WTC11 (cell line): ENCODE measurements around the gene PDE4A. TPM values are rescaled to one million over a fixed set of nuclear protein-coding genes. Genes with fewer than 3 reads are reported as not detected.

Experiments used
- ATAC-seq: fragments of 200-7000 bp; cut with Tn5 transposase; 2 replicates; pipeline ENCODE4 v1.10.0; 2021; ENCODE audit warnings: mild to moderate bottlenecking, moderate library complexity
- CTCF ChIA-PET: fragments of 300-600 bp; sonication (Branson Sonifier 250); formaldehyde crosslinking; loops from one replicate; lab custom pipeline; 2021; ENCODE audit warnings: antibody characterized with exemption; lab: Charles Lee
- POLR2A ChIA-PET: fragments of 350-600 bp; sonication (Branson Sonifier 250); formaldehyde crosslinking; loops from one replicate; lab custom pipeline; 2021; ENCODE audit warnings: antibody characterized with exemption; lab: Charles Lee
- DNase-seq: peaks from one replicate; pipeline ENCODE4 v3.0.0; 2021; ENCODE audit warnings: low spot score
- H3K27ac Mint-ChIP-seq: 2 replicates; pipeline ENCODE4 v1.8.0; 2021; ENCODE audit warnings: mixed read lengths
- H3K27me3 Mint-ChIP-seq: 2 replicates; pipeline ENCODE4 v1.8.0; 2021; ENCODE audit warnings: low read depth, mild to moderate bottlenecking, moderate library complexity, mixed read lengths
- H3K36me3 Mint-ChIP-seq: 2 replicates; pipeline ENCODE4 v1.8.0; 2021; ENCODE audit warnings: mixed read lengths
- H3K4me1 Mint-ChIP-seq: 2 replicates; pipeline ENCODE4 v1.8.0; 2022; ENCODE audit warnings: mixed read lengths
- H3K4me3 Mint-ChIP-seq: 2 replicates; pipeline ENCODE4 v1.8.0; 2021; ENCODE audit warnings: mild to moderate bottlenecking, moderate library complexity, mixed read lengths
- H3K9me3 Mint-ChIP-seq: 2 replicates; pipeline ENCODE4 v1.8.0; 2021; ENCODE audit warnings: mixed read lengths
- AR ChIP-seq: fragments of 250-450 bp; sonication (Bioruptor Pico); IDR thresholded peaks from 2 replicates; pipeline ENCODE4 v1.9.0; 2021; ENCODE audit warnings: mild to moderate bottlenecking
- ATF1 ChIP-seq: sonication (generic); formaldehyde crosslinking; IDR thresholded peaks from 2 replicates; pipeline ENCODE4 v1.8.1; 2023; ENCODE audit warnings: mild to moderate bottlenecking, moderate library complexity, missing genetic modification reagents
- EMX1 ChIP-seq: fragments of 250-450 bp; sonication (Bioruptor Pico); IDR thresholded peaks from 2 replicates; pipeline ENCODE4 v1.8.0; 2021; ENCODE audit warnings: mild to moderate bottlenecking
- NR2C2 ChIP-seq: sonication (generic); formaldehyde crosslinking; IDR thresholded peaks from 2 replicates; pipeline ENCODE4 v1.8.0; 2022; ENCODE audit warnings: mild to moderate bottlenecking, missing genetic modification reagents
- NR3C1 ChIP-seq: sonication (generic); formaldehyde crosslinking; conservative IDR thresholded peaks from 2 replicates; pipeline ENCODE4 v1.8.1; 2023; ENCODE audit warnings: low read depth, mild to moderate bottlenecking, missing genetic modification reagents
- PREB ChIP-seq: sonication (generic); formaldehyde crosslinking; IDR thresholded peaks from 2 replicates; pipeline ENCODE4 v1.8.1; 2022; ENCODE audit warnings: mild to moderate bottlenecking, missing genetic modification reagents, moderate library complexity, borderline replicate concordance
- PRRX2 ChIP-seq: fragments of 250-450 bp; sonication (Bioruptor Pico); IDR thresholded peaks from 2 replicates; pipeline ENCODE4 v1.8.0; 2021; ENCODE audit warnings: mild to moderate bottlenecking
- RORB ChIP-seq: fragments of 250-450 bp; sonication (Bioruptor Pico); IDR thresholded peaks from 2 replicates; pipeline ENCODE4 v1.9.0; 2021; ENCODE audit warnings: mild to moderate bottlenecking
- TCF7 ChIP-seq: sonication (generic); formaldehyde crosslinking; IDR thresholded peaks from 2 replicates; pipeline ENCODE4 v1.8.0; 2022; ENCODE audit warnings: mild to moderate bottlenecking, low read depth, missing genetic modification reagents, moderate library complexity
- USF1 ChIP-seq: sonication (generic); formaldehyde crosslinking; IDR thresholded peaks from 2 replicates; pipeline ENCODE4 v1.8.0; 2022; ENCODE audit warnings: mild to moderate bottlenecking, missing genetic modification reagents
- USF2 ChIP-seq: sonication (generic); formaldehyde crosslinking; IDR thresholded peaks from 2 replicates; pipeline ENCODE4 v1.8.1; 2023; ENCODE audit warnings: mild to moderate bottlenecking, missing genetic modification reagents, moderate library complexity
- ZNF121 ChIP-seq: sonication (generic); formaldehyde crosslinking; IDR thresholded peaks from 2 replicates; pipeline ENCODE4 v1.8.0; 2023; ENCODE audit warnings: missing genetic modification reagents
- ZNF263 ChIP-seq: sonication (generic); formaldehyde crosslinking; IDR thresholded peaks from 2 replicates; pipeline ENCODE4 v1.8.1; 2022; ENCODE audit warnings: low read depth, mild to moderate bottlenecking, moderate library complexity, missing genetic modification reagents
- ZNF416 ChIP-seq: fragments of 250-450 bp; sonication (Bioruptor Pico); IDR thresholded peaks from 2 replicates; pipeline ENCODE4 v1.9.0; 2021; ENCODE audit warnings: mild to moderate bottlenecking, inconsistent platforms
- ZNF671 ChIP-seq: fragments of 250-450 bp; sonication (Bioruptor Pico); IDR thresholded peaks from 2 replicates; pipeline ENCODE4 v1.8.0; 2021; ENCODE audit warnings: mild to moderate bottlenecking
- ZSCAN18 ChIP-seq: fragments of 250-450 bp; sonication (Bioruptor Pico); IDR thresholded peaks from 2 replicates; pipeline ENCODE4 v2.1.2; 2022; ENCODE audit warnings: mild to moderate bottlenecking, moderate library complexity
- total RNA-seq: library from RNA; stranded (reverse); gene quantifications from 3 replicates; pipeline ENCODE4 v1.2.3, GENCODE V29; 2021
- TF ChIP-seq, protein P1 (sequence below): sonication (generic); formaldehyde crosslinking; IDR thresholded peaks from 2 replicates; pipeline ENCODE4 v1.8.1; 2022; ENCODE audit warnings: low read depth, mild to moderate bottlenecking, moderate library complexity, missing genetic modification reagents, borderline replicate concordance
- TF ChIP-seq, protein P2 (sequence below): sonication (generic); formaldehyde crosslinking; IDR thresholded peaks from 2 replicates; pipeline ENCODE4 v1.8.1; 2022; ENCODE audit warnings: mild to moderate bottlenecking, moderate library complexity, missing genetic modification reagents

The PDE4A gene
- total RNA-seq, 1 experiment from 2014 or later = 5.9 TPM

DNA sequence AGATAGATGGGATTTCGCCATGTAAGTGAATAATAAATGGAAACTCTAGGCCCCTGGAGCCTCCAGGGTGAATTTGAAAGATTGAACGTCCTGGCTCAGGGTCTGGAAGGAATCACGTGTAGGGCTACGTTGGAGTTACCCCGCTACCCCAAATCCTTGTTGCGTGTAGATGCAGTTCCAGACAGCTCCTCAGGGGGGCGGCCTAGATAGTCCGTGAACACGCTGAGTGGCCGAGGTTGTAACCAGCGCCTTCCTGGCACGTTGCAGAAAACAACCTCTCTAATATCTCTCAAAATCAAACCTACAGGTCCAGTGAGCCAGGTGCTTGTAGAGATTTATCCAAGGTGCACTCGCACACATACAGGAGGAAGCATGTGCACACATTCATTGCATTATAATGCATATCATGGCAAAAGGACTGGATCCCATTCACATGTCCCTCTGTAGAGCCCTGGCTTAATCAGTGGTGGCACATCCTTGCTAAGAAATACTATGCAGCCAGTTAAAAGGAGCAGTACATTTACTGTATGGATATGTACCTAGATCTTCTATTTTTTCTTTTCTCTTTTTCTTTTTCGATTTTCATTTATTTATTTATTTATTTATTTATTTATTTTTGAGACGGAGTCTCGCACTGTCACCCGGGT, 85.4 kb downstream of the PDE4A start (continued):
- TF ChIP-seq USF1 (CRISPR knock-in tag) = peak; percentile 74
- no peak for TF ChIP-seq AR
- peak; percentile 69 for TF ChIP-seq USF2 (CRISPR knock-in tag)
- TF ChIP-seq ZNF121 (CRISPR knock-in tag) = 0 out of 2 replicates have a peak, but pooled peaks have one; percentile 3
- TF ChIP-seq, all 79 proteins: peak for 7

DNA sequence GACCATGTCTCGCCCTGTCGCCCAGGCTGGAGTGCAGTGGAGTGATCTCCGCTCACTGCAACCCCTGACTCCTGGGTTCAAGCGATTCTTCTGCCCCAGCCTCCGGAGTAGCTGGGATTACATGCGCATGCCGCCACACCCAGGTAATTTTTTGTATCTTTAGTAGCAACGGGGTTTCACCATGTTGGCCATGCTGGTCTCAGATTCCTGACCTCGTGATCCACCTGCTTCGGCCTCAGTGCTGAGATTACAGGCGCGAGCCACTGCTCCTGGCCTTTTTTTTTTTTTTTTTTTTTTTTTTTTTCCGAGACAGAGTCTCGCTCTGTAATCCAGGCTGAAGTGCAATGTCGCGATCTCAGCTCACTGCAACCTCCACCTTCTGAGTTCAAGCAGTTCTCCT, 87.7 kb downstream of the PDE4A start:
- no peak for ATAC-seq
- Mint-ChIP-seq H3K4me3 (no peak overlapping the region), H3K27me3 (peaks cover 15% of the 10 kb centered on the region), H3K27ac (no peak overlapping the region; the same call in 1 of the 2 replicates), H3K4me1 (0 out of 2 replicates have a peak, but pooled peaks cover 4% of the 10 kb centered on the region), H3K36me3 (0 out of 2 replicates have a peak, but pooled peaks cover 1% of the 10 kb centered on the region), H3K9me3 (0 out of 2 replicates have a peak, but pooled peaks cover 3% of the 10 kb centered on the region)
- ChIA-PET CTCF (interaction anchor here (0.6 to 4.1 kb wide), 8 partner anchors 9 to 356 kb away, joined by 3 to 23 read pairs (median 4); partner anchors contain the start of genes QTRT1 and S1PR5), POLR2A (interaction anchor here (0.6 kb wide), 2 partner anchors 12 to 542 kb away, joined by 3 to 4 read pairs; no protein-coding TSS in a partner anchor)
- TF ChIP-seq NR2C2 (CRISPR knock-in tag) (no peak), EMX1 (CRISPR knock-in tag) (no peak), PRRX2 (CRISPR knock-in tag) (no peak), PREB (CRISPR knock-in tag) (no peak), ZNF263 (no peak), AR (no peak), ATF1 (CRISPR knock-in tag) (no peak), ZNF671 (CRISPR knock-in tag) (no peak), TCF7 (CRISPR knock-in tag) (no peak), ZNF416 (CRISPR knock-in tag) (no peak), RORB (no peak), NR3C1 (no peak), ZSCAN18 (CRISPR knock-in tag) (no peak)
- TF ChIP-seq, protein P1, sequence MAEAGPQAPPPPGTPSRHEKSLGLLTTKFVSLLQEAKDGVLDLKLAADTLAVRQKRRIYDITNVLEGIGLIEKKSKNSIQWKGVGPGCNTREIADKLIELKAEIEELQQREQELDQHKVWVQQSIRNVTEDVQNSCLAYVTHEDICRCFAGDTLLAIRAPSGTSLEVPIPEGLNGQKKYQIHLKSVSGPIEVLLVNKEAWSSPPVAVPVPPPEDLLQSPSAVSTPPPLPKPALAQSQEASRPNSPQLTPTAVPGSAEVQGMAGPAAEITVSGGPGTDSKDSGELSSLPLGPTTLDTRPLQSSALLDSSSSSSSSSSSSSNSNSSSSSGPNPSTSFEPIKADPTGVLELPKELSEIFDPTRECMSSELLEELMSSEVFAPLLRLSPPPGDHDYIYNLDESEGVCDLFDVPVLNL = no peak
- TF ChIP-seq, protein P2, sequence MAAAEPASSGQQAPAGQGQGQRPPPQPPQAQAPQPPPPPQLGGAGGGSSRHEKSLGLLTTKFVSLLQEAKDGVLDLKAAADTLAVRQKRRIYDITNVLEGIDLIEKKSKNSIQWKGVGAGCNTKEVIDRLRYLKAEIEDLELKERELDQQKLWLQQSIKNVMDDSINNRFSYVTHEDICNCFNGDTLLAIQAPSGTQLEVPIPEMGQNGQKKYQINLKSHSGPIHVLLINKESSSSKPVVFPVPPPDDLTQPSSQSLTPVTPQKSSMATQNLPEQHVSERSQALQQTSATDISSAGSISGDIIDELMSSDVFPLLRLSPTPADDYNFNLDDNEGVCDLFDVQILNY (CRISPR knock-in tag) = no peak
- DNase-seq = no peak
